Neural cell (in vitro differentiated cells): ENCODE measurements around the gene CFAP157. TPM values are rescaled to one million over a fixed set of nuclear protein-coding genes. Genes with fewer than 3 reads are reported as not detected.
A peak's percentile ranks its signal among the peaks of the same experiment; 100 is the strongest.

Experiments used
- H2AFZ ChIP-seq: fragments of 200-600, 300-800 bp; sonication (generic), shearing (Covaris generic); 2 replicates; pipeline ENCODE4 v1.6.0; 2014; ENCODE audit warnings: low read depth, mild to moderate bottlenecking, antibody characterized with exemption, low read length, moderate library complexity
- H3F3A ChIP-seq: fragments of 200-600 bp; shearing (Covaris generic); 2 replicates; pipeline ENCODE4 v1.6.1; 2016; ENCODE audit warnings: mild to moderate bottlenecking, moderate library complexity, mixed read lengths, antibody characterized with exemption, low read length; ENCODE audit not compliant: insufficient read depth, poor library complexity, severe bottlenecking
- H3K27ac ChIP-seq: fragments of 200-600, 300-800 bp; sonication (generic), shearing (Covaris generic); 2 replicates; pipeline ENCODE4 v1.5.1; 2014; ENCODE audit warnings: mild to moderate bottlenecking, low read length, moderate library complexity
- H3K27me3 ChIP-seq: fragments of 300-800, 200-600 bp; sonication (generic), shearing (Covaris generic); 2 replicates; pipeline ENCODE4 v1.6.0; 2014; ENCODE audit warnings: mild to moderate bottlenecking, low read depth, low read length, moderate library complexity; ENCODE audit not compliant: insufficient read depth
- H3K36me3 ChIP-seq: fragments of 300-800, 200-600 bp; sonication (generic), shearing (Covaris generic); 2 replicates; pipeline ENCODE4 v1.5.1; 2014; ENCODE audit warnings: mild to moderate bottlenecking, antibody characterized with exemption, low read length, moderate library complexity; ENCODE audit not compliant: insufficient read depth
- H3K4me2 ChIP-seq: fragments of 300-800, 200-600 bp; sonication (generic), shearing (Covaris generic); 2 replicates; pipeline ENCODE4 v1.6.0; 2014; ENCODE audit warnings: mild to moderate bottlenecking, low read length
- H3K4me3 ChIP-seq: fragments of 300-800, 200-600 bp; sonication (generic), shearing (Covaris generic); 2 replicates; pipeline ENCODE4 v1.5.1; 2014; ENCODE audit warnings: mild to moderate bottlenecking, low read length, moderate library complexity
- H3K79me2 ChIP-seq: fragments of 200-600 bp; shearing (Covaris generic); replicated peaks from 2 replicates; pipeline ENCODE4 v1.6.0; 2014; ENCODE audit warnings: mild to moderate bottlenecking, low read length, moderate library complexity; ENCODE audit not compliant: insufficient read depth
- H3K9ac ChIP-seq: fragments of 300-800, 200-600 bp; sonication (generic), shearing (Covaris generic); 2 replicates; pipeline ENCODE4 v1.6.1; 2016; ENCODE audit warnings: mild to moderate bottlenecking, low read length, mixed read lengths
- H3K9me2 ChIP-seq: fragments of 200-600 bp; shearing (Covaris generic); 2 replicates; pipeline ENCODE4 v1.6.1; 2016; ENCODE audit warnings: mild to moderate bottlenecking, low read length, mixed read lengths; ENCODE audit not compliant: insufficient read depth
- H3K9me3 ChIP-seq: fragments of 200-600, 300-800 bp; sonication (generic), shearing (Covaris generic); 2 replicates; pipeline ENCODE4 v1.6.1; 2016; ENCODE audit warnings: mild to moderate bottlenecking, mixed run types, low read length, moderate library complexity, mixed read lengths
- H4K20me1 ChIP-seq: fragments of 200-600 bp; shearing (Covaris generic); 2 replicates; pipeline ENCODE4 v1.6.1; 2016; ENCODE audit warnings: mild to moderate bottlenecking, mixed run types; ENCODE audit not compliant: insufficient read depth
- CTCF ChIP-seq: fragments of 450-650 bp; IDR thresholded peaks from 2 replicates; pipeline ENCODE4 v1.5.1; 2014; ENCODE audit warnings: antibody characterized with exemption, mild to moderate bottlenecking, moderate library complexity; ENCODE audit not compliant: poor library complexity, severe bottlenecking
- EP300 ChIP-seq: fragments of 450-650 bp; conservative IDR thresholded peaks from 2 replicates; pipeline ENCODE4 v1.6.1; 2014; ENCODE audit warnings: antibody characterized with exemption, mild to moderate bottlenecking, moderate library complexity; ENCODE audit not compliant: poor library complexity, severe bottlenecking
- EZH2 ChIP-seq: fragments of 200-600, 300-800 bp; shearing (Covaris generic), sonication (generic); IDR thresholded peaks from 2 replicates; pipeline ENCODE4 v1.6.1; 2014; ENCODE audit warnings: antibody characterized with exemption, low read length, borderline replicate concordance, mild to moderate bottlenecking; ENCODE audit not compliant: insufficient read depth, poor library complexity, severe bottlenecking
- MXI1 ChIP-seq: fragments of 450-650 bp; conservative IDR thresholded peaks from 2 replicates; pipeline ENCODE4 v1.6.1; 2014; ENCODE audit warnings: antibody characterized with exemption, mild to moderate bottlenecking; ENCODE audit not compliant: poor library complexity, severe bottlenecking
- POLR2AphosphoS5 ChIP-seq: IDR thresholded peaks from 2 replicates; pipeline ENCODE4 v1.6.1; 2012
- RAD21 ChIP-seq: fragments of 450-650 bp; conservative IDR thresholded peaks from 2 replicates; pipeline ENCODE4 v1.6.1; 2014; ENCODE audit warnings: antibody characterized with exemption, mild to moderate bottlenecking, moderate library complexity
- REST ChIP-seq: IDR thresholded peaks from 2 replicates; pipeline ENCODE4 v1.6.1; 2012; ENCODE audit warnings: borderline replicate concordance
- SMC3 ChIP-seq: fragments of 450-650 bp; conservative IDR thresholded peaks from 2 replicates; pipeline ENCODE4 v1.6.1; 2014; ENCODE audit warnings: antibody characterized with exemption, mild to moderate bottlenecking, moderate library complexity; ENCODE audit not compliant: poor library complexity
- TAF1 ChIP-seq: IDR thresholded peaks from 2 replicates; pipeline ENCODE4 v1.6.1; 2012; ENCODE audit warnings: low read depth
- polyA plus RNA-seq: library from polyadenylated mRNA; depleted of rRNA; stranded (reverse); fragments of >200 nt; gene quantifications from 2 replicates; pipeline ENCODE4 v1.2.3, GENCODE V29; 2014

Gene CFAP157
- polyA plus RNA-seq, 1 donor from 2014 or later: 1.3 TPM

- no peak for TF ChIP-seq CTCF
Measured at GRCh38 chr9:127714020-127714750, 7.4 kb downstream of the CFAP157 start (continued).

GRCh38 chr9:127714951-127715469 lies 8.2 kb downstream of the CFAP157 start:
- Histone ChIP-seq H3K9me3 (no peaks in the 10 kb centered on the region), H4K20me1 (no peaks in the 10 kb centered on the region), H3K9me2 (no peaks in the 10 kb centered on the region), H3K27me3 (no peaks in the 10 kb centered on the region), H3F3A (no peaks in the 10 kb centered on the region), H2AFZ (peak overlapping the region; percentile 75), H3K36me3 (no peaks in the 10 kb centered on the region), H3K4me3 (peak overlapping the region; percentile 87), H3K4me2 (peak overlapping the region; percentile 21), H3K79me2 (no peaks in the 10 kb centered on the region), H3K27ac (no peak overlapping the region), H3K9ac (peak overlapping the region; percentile 62)
- no peak for TF ChIP-seq POLR2AphosphoS5
- TF ChIP-seq RAD21: no peak
- TF ChIP-seq EP300: no peak
- TF ChIP-seq CTCF: no peak
- TF ChIP-seq EZH2: no peak

- Histone ChIP-seq H3K36me3 (no peaks in the 10 kb centered on the region), H3K9ac (peak within 1 kb of the TSS; percentile 62), H3K79me2 (no peaks in the 10 kb centered on the region), H3K9me2 (no peaks in the 10 kb centered on the region), H3K27ac (no peak within 1 kb of the TSS), H3K9me3 (no peaks in the 10 kb centered on the region), H3K27me3 (no peaks in the 10 kb centered on the region), H3K4me2 (peak within 1 kb of the TSS; percentile 34), H4K20me1 (no peaks in the 10 kb centered on the region), H3K4me3 (peak within 1 kb of the TSS; percentile 87), H2AFZ (peak within 1 kb of the TSS; percentile 75), H3F3A (no peaks in the 10 kb centered on the region)
- TF ChIP-seq CTCF (peak; percentile 9), EP300 (no peak), RAD21 (no peak), TAF1 (no peak), SMC3 (no peak), REST (no peak), POLR2AphosphoS5 (peak; percentile 34), EZH2 (no peak), MXI1 (peak; percentile 78)
Measured at GRCh38 chr9:127715470-127716337, 8.9 kb downstream of the CFAP157 start, which contains the start of the genes PTRH1 and TTC16. Gene PTRH1 (minus strand): TSS chr9:127715663. CDS start chr9:127715639, 24 bp downstream. Gene TTC16 (plus strand): TSS chr9:127716079. CDS start chr9:127716146, 67 bp downstream.
